GM23248 (cell line): ENCODE data around the gene KIAA1671. TPM values are rescaled to one million over a fixed set of nuclear protein-coding genes. Genes with fewer than 3 reads are reported as not detected.

Source experiments
- DNase-seq: peaks from one replicate; pipeline ENCODE4 v3.0.0-alpha.2; 2015
- H2AFZ ChIP-seq: fragments of 200-600 bp; sonication (generic); 2 replicates; pipeline ENCODE4 v1.6.1; 2016; ENCODE audit warnings: antibody characterized with exemption
- H3F3A ChIP-seq: fragments of 200-600 bp; sonication (generic); 2 replicates; pipeline ENCODE4 v1.6.1; 2016; ENCODE audit warnings: mild to moderate bottlenecking, antibody characterized with exemption, mixed run types; ENCODE audit not compliant: insufficient read depth
- H3K27ac ChIP-seq: fragments of 200-600 bp; sonication (generic); 2 replicates; pipeline ENCODE4 v1.5.1; 2016; ENCODE audit warnings: mild to moderate bottlenecking
- H3K27me3 ChIP-seq: fragments of 200-600 bp; sonication (generic); replicated peaks from 2 replicates; pipeline ENCODE4 v1.6.1; 2016; ENCODE audit warnings: mild to moderate bottlenecking; ENCODE audit not compliant: insufficient read depth
- H3K36me3 ChIP-seq: fragments of 200-600 bp; sonication (generic); 2 replicates; pipeline ENCODE4 v1.6.1; 2016; ENCODE audit warnings: low read depth, mild to moderate bottlenecking
- H3K4me1 ChIP-seq: fragments of 200-600 bp; sonication (generic); 2 replicates; pipeline ENCODE4 v1.6.1; 2016; ENCODE audit warnings: mild to moderate bottlenecking; ENCODE audit not compliant: insufficient read depth
- H3K4me2 ChIP-seq: fragments of 200-600 bp; sonication (generic); one replicate; pipeline ENCODE4 v1.6.1; 2016; ENCODE audit warnings: mild to moderate bottlenecking; ENCODE audit not compliant: unreplicated experiment
- H3K4me3 ChIP-seq: fragments of 200-600 bp; sonication (generic); 2 replicates; pipeline ENCODE4 v1.5.1; 2016; ENCODE audit warnings: mild to moderate bottlenecking
- H3K79me2 ChIP-seq: fragments of 200-600 bp; sonication (generic); 2 replicates; pipeline ENCODE4 v1.6.1; 2016; ENCODE audit warnings: mild to moderate bottlenecking; ENCODE audit not compliant: insufficient read depth
- H3K9ac ChIP-seq: fragments of 200-600 bp; sonication (generic); 2 replicates; pipeline ENCODE4 v1.6.1; 2016; ENCODE audit warnings: mild to moderate bottlenecking
- H3K9me2 ChIP-seq: fragments of 200-600 bp; sonication (generic); 2 replicates; pipeline ENCODE4 v1.6.1; 2016; ENCODE audit warnings: mixed run types, mild to moderate bottlenecking, moderate library complexity; ENCODE audit not compliant: insufficient read depth
- H3K9me3 ChIP-seq: fragments of 200-600 bp; sonication (generic); one replicate; pipeline ENCODE4 v1.6.1; 2017; ENCODE audit warnings: low read depth
- H4K20me1 ChIP-seq: fragments of 200-600 bp; sonication (generic); 2 replicates; pipeline ENCODE4 v1.6.0; 2016; ENCODE audit not compliant: insufficient read depth
- EZH2 ChIP-seq: fragments of 200-600 bp; sonication (generic); IDR thresholded peaks from 2 replicates; pipeline ENCODE4 v1.6.1; 2018; ENCODE audit warnings: antibody characterized with exemption, mild to moderate bottlenecking; ENCODE audit not compliant: insufficient read depth, poor library complexity, severe bottlenecking
- EZH2phosphoT487 ChIP-seq: fragments of 200-600 bp; sonication (generic); IDR thresholded peaks from 2 replicates; pipeline ENCODE4 v1.6.1; 2018; ENCODE audit warnings: antibody characterized with exemption, moderate library complexity, mild to moderate bottlenecking, low read depth; ENCODE audit not compliant: insufficient read depth
- WGBS, 2 experiments: methylation state at CpG; one replicate each; pipeline ENCODE4 v1.1.6; 2015 to 2017; ENCODE audit warnings: low lambda C conversion rate in 2 of 2, low coverage in 1 of 2; ENCODE audit errors: missing lambda C conversion rate in 2 of 2; 5-methylcytosine and 5-hydroxymethylcytosine counted together
- in situ Hi-C: fragments of 300-500 bp; cut with MboI; formaldehyde crosslinking; loops from 2 replicates; pipeline ENCODE4 v1.15.0; 2020
- polyA plus RNA-seq: library from polyadenylated mRNA; unstranded; fragments of >200 nt; fragmentation: Nextera tagmentation; extraction: Ambion mirVana; gene quantifications from 2 replicates; pipeline ENCODE4 v1.2.1, GENCODE V29; 2016
- total RNA-seq: library from RNA; depleted of rRNA; stranded (reverse); fragments of >200 nt; shearing (Covaris generic); gene quantifications from 2 replicates; pipeline ENCODE4 v1.2.3, GENCODE V29; 2014

KIAA1671 gene
- total and polyA plus RNA-seq, 2 experiments from 2014 or later: 0.25 to 0.76 TPM

DNA sequence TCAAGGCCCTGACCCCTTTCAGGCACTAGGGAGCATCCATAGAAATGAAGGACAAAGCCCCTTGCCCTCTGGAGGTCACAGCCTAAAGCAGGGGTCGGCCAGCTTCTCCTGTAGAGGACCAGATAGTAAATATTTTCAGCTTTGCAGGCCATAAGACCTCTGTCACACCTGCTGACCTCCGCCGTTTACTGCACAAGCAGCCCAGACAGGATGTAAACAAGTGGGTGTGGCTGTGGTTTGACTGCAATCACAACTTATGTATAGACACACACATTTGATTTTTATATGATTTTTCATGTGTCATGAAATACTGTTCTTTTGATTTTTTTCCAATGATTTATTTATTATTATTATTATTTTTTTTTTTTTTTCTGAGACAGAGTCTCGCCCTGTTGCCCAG lies 34.3 kb downstream of the KIAA1671 start:
- 71 to 79% methylated on average over 4 of the region's 4 CpGs for WGBS, 2 experiments
- Histone ChIP-seq H3K27me3 (no peaks in the 10 kb centered on the region), H3K4me2 (no peak overlapping the region), H2AFZ (no peak overlapping the region), H3K79me2 (no peaks in the 10 kb centered on the region), H3K9me3 (no peaks in the 10 kb centered on the region), H3K4me1 (peaks cover 17% of the 10 kb centered on the region), H3F3A (0 out of 2 replicates have a peak, but pooled peaks cover 2% of the 10 kb centered on the region), H4K20me1 (no peaks in the 10 kb centered on the region), H3K27ac (no peak overlapping the region), H3K4me3 (no peak overlapping the region), H3K9ac (no peak overlapping the region), H3K36me3 (no peaks in the 10 kb centered on the region), H3K9me2 (no peaks in the 10 kb centered on the region)
- in situ Hi-C loops: no loop called here
- no peak for TF ChIP-seq EZH2
- no peak for DNase-seq

DNA sequence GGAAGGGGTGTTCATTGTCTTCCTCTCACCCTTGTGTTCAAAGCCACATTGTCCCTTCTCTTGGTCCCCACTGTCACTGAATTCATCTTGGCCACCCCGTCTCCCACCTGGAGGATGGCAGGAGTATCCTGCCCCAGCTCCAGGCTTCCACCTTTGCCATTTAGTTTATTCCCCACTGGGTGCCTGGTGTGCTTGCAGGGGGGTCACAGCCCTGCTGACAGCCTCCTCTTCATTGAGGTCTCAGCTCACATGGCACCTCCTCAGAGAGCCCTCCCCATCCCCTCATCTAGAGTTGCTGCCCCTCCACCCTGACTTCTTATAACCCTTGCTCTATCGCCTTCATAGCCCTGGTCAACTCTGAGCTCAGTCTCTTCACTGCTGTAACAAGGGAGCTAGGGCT lies 36.6 kb downstream of the KIAA1671 start:
- 0 out of 2 replicates have a peak, but pooled peaks cover 2% of the 10 kb centered on the region for H3F3A ChIP-seq
- no peak overlapping the region for H2AFZ ChIP-seq
- no peaks in the 10 kb centered on the region for H3K9me2 ChIP-seq
- H3K27me3 ChIP-seq: no peaks in the 10 kb centered on the region
- TF ChIP-seq EZH2 (no peak), EZH2phosphoT487 (no peak)
- DNase-seq: no peak
- no peaks in the 10 kb centered on the region for H3K36me3 ChIP-seq
- 91 to 93% methylated on average over 2 of the region's 2 CpGs for WGBS, 2 experiments
- H3K4me2 ChIP-seq: no peak overlapping the region
- H3K9ac ChIP-seq: no peak overlapping the region
- H3K27ac ChIP-seq: no peak overlapping the region
- no peaks in the 10 kb centered on the region for H3K9me3 ChIP-seq
- H3K4me3 ChIP-seq: no peak overlapping the region
- no peaks in the 10 kb centered on the region for H4K20me1 ChIP-seq
- peaks cover 28% of the 10 kb centered on the region for H3K4me1 ChIP-seq
- in situ Hi-C loops: no loop called here
- no peaks in the 10 kb centered on the region for H3K79me2 ChIP-seq

- Histone ChIP-seq H3K9me3 (no peaks in the 10 kb centered on the region), H3K79me2 (no peaks in the 10 kb centered on the region), H3K9ac (no peak overlapping the region), H3K27me3 (no peaks in the 10 kb centered on the region), H3K4me3 (no peak overlapping the region), H3F3A (0 out of 2 replicates have a peak, but pooled peaks cover 2% of the 10 kb centered on the region), H4K20me1 (no peaks in the 10 kb centered on the region), H3K36me3 (no peaks in the 10 kb centered on the region), H3K27ac (no peak overlapping the region), H3K4me1 (peaks cover 28% of the 10 kb centered on the region), H2AFZ (peak overlapping the region; percentile 60; the same call in 1 of the 2 replicates), H3K4me2 (no peak overlapping the region), H3K9me2 (no peaks in the 10 kb centered on the region)
- DNase-seq: no peak
- WGBS, 2 experiments: 18% methylated on average over 5 of the region's 5 CpGs
- in situ Hi-C loops: no loop called here
- TF ChIP-seq EZH2phosphoT487 (no peak), EZH2 (no peak)
Measured at GRCh38 chr22:24989541-24989951, 37.0 kb downstream of the KIAA1671 start.

DNA sequence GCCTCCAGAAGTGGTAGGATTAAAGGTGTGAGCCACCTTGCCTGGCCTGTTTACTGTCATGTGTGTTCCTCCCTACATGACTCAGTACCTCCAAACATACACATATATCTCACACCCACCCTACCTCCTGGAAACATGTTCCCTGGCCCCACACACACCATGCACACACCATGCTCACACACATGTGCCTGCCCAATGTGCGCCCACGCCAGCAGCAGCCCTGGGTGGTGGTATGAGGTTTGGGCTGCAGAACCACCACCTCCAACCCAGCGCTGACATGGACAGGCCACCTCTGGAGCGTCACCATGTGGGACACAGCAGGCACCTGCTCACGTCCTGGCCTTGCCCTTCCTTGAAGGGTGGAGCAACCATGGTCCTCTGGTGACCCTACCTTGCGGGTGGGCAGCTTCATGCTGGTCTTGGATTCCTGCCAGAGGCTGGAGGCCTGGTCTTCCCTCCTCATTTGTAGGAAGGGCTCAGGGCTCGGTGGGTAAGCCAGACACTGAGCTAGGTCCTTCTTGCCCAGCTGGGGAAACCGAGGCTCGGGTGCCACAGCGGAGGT lies 37.9 kb downstream of the KIAA1671 start:
- Histone ChIP-seq H3K4me2 (no peak overlapping the region), H3K27ac (no peak overlapping the region), H3K4me3 (no peak overlapping the region), H2AFZ (no peak overlapping the region), H3F3A (0 out of 2 replicates have a peak, but pooled peaks cover 2% of the 10 kb centered on the region), H4K20me1 (no peaks in the 10 kb centered on the region), H3K9me2 (no peaks in the 10 kb centered on the region), H3K9me3 (no peaks in the 10 kb centered on the region), H3K36me3 (no peaks in the 10 kb centered on the region), H3K4me1 (peaks cover 28% of the 10 kb centered on the region), H3K79me2 (no peaks in the 10 kb centered on the region), H3K27me3 (no peaks in the 10 kb centered on the region), H3K9ac (no peak overlapping the region)
- TF ChIP-seq EZH2phosphoT487 (no peak), EZH2 (no peak)
- WGBS, 2 experiments: 88 to 93% methylated on average over 9 to 10 of the region's 10 CpGs
- DNase-seq: no peak
- in situ Hi-C loops: no loop called here

- in situ Hi-C loops: no loop called here
- TF ChIP-seq EZH2phosphoT487 (no peak), EZH2 (no peak)
- H3F3A ChIP-seq: 0 out of 2 replicates have a peak, but pooled peaks cover 2% of the 10 kb centered on the region
- H3K79me2 ChIP-seq: no peaks in the 10 kb centered on the region
- H3K9me3 ChIP-seq: no peaks in the 10 kb centered on the region
- no peaks in the 10 kb centered on the region for H4K20me1 ChIP-seq
- H3K27me3 ChIP-seq: no peaks in the 10 kb centered on the region; the same call in 1 of the 2 replicates
- H3K36me3 ChIP-seq: no peaks in the 10 kb centered on the region
- H3K4me3 ChIP-seq: no peak overlapping the region
- DNase-seq: no peak
- H3K4me1 ChIP-seq: peaks cover 35% of the 10 kb centered on the region
- WGBS, 2 experiments: 82 to 87% methylated on average over 7 of the region's 7 CpGs
- H3K9ac ChIP-seq: no peak overlapping the region
- no peak overlapping the region for H3K4me2 ChIP-seq
- H2AFZ ChIP-seq: no peak overlapping the region
- H3K9me2 ChIP-seq: no peaks in the 10 kb centered on the region
- H3K27ac ChIP-seq: no peak overlapping the region
Measured at GRCh38 chr22:24992946-24993345, 40.4 kb downstream of the KIAA1671 start.
